GM21367 (cell line): ENCODE results near the gene ZBTB7B.
A peak's percentile ranks its signal among the peaks of the same experiment; 100 is the strongest.
"Not testable (repeated sequence)": the region's sequence is repeated elsewhere in the genome, so short reads cannot be mapped to it uniquely, and the experiment has no call there.

ENCODE experiments used
- ATAC-seq: cut with Tn5 transposase; IDR thresholded peaks from one replicate; pipeline ENCODE4 v1.9.1; 2021; ENCODE audit not compliant: unreplicated experiment

ZBTB7B gene

DNA sequence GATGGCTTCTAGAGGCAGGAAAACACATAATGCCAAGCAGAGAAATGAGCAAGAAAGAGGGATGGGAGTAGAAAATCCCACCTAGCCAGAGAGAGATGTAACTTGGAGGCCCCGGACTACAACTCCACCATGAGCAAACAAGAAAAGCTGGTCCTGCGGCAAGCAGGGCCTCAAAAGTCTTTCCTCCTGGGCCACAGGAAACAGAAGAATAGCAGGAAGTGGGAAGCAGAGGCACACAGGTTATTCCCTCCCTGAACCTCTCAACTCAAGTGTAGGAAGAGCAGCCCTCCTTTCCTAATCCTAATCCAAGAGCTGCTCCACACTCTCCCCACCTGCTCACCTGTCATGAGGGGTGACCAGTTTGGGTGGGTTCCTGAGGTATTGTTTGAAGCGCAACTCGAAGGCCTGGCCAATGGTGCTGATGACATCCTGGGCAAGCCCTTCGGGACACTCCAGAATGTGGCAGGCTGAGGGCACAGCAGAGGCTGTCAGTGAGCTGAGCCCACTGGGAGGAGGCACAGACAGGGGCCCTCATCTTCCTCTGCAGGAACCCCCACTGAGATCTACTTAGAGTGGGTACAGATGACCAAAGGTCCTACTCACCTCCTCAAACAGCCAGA is 35.2 kb upstream of the ZBTB7B start:
- no peak for ATAC-seq

- no peak for ATAC-seq
These were observed 33.9 kb upstream of the ZBTB7B start for GRCh38 chr1:154968731-154969130.

DNA sequence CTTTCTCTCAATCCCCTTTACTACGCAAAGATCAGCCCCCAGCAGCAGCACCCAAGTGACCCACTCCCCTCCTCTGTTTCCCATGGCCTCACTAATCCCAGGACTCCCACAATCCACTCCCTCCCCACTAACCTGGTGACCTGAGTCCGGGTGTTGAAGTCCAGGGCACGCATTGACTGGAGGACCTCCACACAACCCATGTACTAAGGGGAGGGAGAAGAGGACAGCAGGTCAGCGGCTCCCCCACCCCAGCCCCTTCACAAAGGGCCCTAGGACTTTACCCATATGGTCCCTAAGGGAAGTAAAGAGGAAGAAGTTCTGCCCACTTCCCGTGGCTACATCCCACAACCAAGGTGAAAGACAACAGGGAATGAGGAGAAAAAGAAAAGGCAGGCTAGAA is 33.4 kb upstream of the ZBTB7B start:
- no peak for ATAC-seq

- no peak for ATAC-seq
These were observed 32.6 kb upstream of the ZBTB7B start for GRCh38 chr1:154969860-154970452.

DNA sequence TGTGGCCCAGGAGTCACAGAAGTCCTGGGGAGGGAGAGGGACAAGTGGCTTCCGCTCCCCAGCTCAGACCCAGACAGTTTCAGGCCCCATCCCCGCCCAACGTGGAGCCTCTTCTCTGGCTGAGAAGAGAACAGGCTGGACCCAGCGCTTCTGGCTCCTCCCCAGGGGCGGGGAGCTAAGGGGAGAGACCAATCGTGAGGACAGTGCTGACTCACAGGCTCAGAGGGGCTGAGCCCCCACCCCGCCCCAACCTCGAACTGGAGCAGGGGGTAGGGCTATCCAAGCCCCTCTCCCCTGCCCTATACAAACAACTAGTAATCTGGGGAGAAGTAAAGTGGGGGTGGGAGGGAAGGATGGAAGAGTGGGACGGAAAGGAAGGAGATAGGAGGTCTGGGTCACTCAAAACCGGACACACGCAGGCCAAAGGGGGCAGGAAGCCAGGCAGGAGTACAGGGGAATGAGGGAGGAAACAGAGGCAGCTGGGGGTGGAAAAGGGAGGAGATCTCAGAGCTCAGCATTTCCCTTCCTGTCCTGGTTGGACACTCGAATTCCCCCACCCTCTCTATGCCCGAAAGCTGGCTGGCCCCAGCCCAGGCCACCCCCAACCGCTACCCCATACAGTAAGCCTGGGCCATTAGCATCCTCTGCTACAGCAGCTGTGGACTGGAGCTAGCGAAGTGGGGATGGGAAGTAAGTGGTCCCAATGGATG is 31.8 kb upstream of the ZBTB7B start, which contains the start of gene SHC1:
TSS of gene SHC1 (minus strand) at position 117 of the 710 bp plus-strand sequence. CDS start 221 bp downstream, outside the sequence.
- no peak for ATAC-seq

DNA sequence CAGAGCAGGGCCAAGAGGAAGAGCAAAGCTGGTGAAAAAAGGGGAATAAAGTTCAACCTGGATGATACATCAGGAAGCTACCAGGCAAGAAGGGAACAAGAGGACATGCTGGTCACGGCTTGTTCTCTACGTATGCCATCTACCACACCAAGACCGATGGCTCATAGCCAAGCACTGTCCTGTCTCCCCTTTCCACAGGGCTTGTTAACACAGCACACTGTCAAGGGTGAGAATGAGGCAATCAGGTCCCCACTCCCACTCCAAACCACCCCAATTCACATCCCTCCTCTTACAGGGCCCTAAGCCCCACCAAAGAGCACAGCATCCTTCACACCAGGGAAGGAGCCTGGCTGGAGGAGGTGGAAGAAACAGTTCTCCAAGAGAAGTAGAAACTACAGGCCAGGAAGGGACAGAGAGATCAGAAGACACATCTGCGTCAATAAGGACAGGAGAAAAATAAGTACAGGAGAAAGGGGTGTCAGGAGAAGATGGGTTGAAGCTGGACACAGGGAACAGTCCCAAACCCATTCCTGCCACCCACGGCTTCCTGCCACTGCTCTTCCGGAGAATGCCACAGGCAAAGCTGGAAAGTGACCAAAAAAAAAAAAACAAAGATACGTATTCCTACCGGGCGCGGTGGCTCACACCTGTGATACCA is 31.1 kb upstream of the ZBTB7B start:
- no peak for ATAC-seq

DNA sequence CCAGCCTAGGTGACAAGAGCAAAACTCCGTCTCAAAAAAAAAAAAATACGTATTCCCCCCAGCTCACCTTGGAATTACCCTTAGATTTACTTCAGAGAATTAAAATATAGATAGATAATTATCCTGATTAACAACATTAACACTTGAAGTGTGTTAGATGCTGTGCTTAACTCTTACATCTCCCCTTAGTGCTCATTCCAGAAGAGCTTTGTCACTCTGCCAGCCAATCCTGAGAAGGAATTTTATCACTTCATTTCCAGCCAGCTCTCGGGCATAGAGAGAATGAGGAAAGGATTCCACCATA is 30.4 kb upstream of the ZBTB7B start:
- ATAC-seq, result no peak

- ATAC-seq, result no peak
These were observed 29.9 kb upstream of the ZBTB7B start for GRCh38 chr1:154972517-154973343.

DNA sequence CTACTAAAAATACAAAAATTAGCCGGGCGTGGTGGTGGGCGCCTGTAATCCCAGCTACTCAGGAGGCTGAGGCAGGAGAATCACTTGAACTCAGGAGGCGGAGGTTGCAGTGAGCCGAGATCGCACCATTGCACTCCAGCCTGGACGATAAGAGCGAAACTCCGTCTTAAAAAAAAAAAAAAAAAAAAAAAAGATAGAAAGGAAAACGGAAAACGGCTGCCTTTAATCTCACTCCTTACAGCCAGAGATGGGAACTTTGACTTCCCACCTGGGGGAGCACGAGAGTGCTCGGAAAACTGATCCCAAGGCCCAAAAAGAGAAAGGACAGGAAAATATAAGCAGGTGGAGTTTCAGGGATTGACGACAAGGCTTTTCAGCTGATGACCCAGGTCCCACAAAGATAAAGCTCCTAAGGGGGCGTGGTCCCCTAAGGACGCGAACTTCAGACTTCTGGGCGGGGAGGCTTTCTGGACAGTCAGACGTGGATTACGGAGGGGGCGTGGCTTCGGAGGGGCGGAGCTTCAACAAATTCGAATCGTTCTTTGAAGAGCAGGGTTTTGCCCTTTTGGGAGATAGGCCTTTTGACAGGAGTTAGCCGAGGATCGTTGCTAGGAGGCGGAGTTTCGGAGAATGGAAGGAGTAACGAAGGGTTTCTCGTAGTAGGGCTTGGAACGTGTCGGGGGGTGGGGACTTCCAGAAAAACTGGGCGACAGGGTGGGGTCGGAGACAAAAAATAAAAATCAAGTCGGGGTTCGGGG is 29.1 kb upstream of the ZBTB7B start:
- ATAC-seq, result peak; percentile 10

DNA sequence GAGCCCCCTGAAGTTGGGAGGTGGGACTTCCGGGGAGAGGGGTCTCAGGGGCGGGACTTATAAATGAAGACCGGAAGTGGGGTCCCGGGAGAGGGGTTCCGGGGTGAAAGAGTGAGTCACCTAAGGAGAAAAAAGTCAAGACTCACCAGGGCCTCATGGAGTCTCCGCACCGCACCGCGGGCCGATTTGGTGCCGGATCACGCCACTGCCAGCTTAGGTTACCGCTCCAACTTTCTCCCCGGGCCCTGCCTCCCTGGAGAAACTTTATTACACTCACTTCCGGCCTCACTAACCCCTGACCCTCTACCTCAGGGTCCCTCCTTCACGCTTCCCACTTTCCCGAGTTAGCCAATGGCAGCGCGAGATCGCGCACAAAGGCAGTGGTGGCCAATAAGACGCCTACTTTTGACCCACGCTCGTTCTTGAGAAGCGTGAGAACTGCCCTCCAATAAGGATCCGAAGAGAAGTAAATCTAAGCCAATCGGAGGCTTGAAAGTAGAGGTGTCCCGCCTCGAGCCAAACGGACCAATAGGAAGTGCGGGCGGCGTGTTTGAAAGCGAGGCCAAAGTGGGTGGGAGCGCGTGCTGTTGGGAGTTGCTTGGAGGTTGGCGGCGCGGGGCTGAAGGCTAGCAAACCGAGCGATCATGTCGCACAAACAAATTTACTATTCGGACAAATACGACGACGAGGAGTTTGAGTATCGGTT is 28.3 kb upstream of the ZBTB7B start, which contains the start of gene CKS1B:
TSS of gene CKS1B (plus strand) at position 580 of the 706 bp plus-strand sequence. CDS start at position 645, 65 bp downstream.
- peak; percentile 72 for ATAC-seq

GRCh38 chr1:154974808-154975408 is 27.7 kb upstream of the ZBTB7B start:
- ATAC-seq, result peak; percentile 34

DNA sequence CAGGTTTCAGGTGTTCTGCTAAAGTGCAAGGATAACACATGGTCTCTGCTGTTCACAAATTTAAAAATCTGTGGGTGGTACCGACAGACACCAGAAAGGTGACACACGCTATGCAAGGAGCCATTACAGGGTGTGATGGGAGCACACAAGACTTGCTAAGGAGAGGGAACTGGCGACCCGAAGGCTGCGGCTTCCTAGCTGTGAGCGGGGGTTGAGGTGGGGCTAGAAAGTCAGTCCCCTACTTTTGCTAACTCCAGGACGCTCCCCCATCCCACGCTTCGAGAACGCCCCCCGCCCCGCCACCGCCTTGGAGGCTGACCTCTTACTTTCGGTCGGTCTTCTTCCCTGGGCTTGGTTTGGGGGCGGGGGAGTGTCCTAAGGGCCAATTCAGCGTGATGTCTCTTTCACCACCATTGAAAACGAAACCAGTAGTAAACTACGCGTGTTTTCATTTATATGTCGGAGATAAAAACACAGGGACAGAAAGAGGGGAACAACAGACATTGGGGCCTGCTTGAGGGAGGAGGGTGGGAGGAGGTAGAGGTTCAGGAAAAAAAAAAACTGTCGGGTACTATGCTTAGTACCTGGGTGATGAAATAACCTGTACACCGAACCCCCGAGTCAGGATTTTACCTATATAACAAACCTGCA is 27.1 kb upstream of the ZBTB7B start:
- ATAC-seq, result no peak

- not testable (repeated sequence) for ATAC-seq
These were observed 24.8 kb upstream of the ZBTB7B start for GRCh38 chr1:154977762-154978161.

DNA sequence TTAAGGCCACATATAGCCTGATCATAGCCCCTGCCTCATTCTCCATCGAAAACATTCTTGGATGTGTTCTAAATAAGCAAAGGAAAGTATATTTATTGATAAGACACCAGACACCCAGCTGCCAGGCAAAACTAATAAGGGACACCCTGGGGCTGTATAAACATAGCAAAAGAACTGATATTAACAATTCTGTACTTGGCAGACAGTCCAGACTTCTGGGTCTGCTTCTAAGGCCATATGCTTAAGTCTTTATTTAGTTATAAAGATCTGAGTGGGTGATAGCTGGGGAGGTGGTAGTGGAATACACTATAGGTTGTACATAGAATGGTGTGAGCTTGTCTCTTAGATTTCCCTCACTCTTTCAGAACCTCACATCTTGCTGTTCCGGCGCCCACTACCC is 24.2 kb upstream of the ZBTB7B start:
- no peak for ATAC-seq

DNA sequence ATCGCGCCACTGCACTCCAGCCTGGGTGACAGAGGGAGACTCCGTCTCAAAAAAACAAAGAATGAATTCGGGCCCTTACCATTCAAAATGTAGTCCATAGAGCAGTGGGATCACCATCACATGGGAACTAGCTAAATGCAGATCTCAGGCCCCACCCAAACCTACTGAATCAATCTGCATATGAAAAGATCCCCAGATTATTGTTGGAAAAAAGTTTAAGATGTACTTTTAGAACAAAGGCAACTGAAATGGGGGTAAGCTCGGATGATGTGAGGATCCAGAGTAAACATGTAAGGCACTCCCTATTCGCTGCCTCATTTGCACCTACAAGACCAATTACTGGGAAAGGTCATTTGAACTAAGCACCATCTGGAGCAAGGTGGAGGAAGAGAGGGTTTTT is 20.3 kb upstream of the ZBTB7B start:
- no peak for ATAC-seq

- peak; percentile 92 for ATAC-seq
These were observed 19.5 kb upstream of the ZBTB7B start, which contains the start of gene FLAD1 for GRCh38 chr1:154982897-154983648. Gene FLAD1 (plus strand): TSS chr1:154983344. CDS start chr1:154983695, 351 bp downstream.

GRCh38 chr1:154983776-154984466 is 18.7 kb upstream of the ZBTB7B start:
- ATAC-seq, result no peak
